Stimulated activated CD4-positive, alpha-beta T cell treated with anti-CD3 and anti-CD28 coated beads, Interleukin-12 subunit alpha, Interleukin-12 subunit beta, amount 100 ng/mL, for 4 hours (primary cell): ENCODE data around the gene ITPR1.

ENCODE experiments used
- DNase-seq: peaks from one replicate; pipeline ENCODE4 v3.0.0-alpha.2; 2020

Gene ITPR1

DNA sequence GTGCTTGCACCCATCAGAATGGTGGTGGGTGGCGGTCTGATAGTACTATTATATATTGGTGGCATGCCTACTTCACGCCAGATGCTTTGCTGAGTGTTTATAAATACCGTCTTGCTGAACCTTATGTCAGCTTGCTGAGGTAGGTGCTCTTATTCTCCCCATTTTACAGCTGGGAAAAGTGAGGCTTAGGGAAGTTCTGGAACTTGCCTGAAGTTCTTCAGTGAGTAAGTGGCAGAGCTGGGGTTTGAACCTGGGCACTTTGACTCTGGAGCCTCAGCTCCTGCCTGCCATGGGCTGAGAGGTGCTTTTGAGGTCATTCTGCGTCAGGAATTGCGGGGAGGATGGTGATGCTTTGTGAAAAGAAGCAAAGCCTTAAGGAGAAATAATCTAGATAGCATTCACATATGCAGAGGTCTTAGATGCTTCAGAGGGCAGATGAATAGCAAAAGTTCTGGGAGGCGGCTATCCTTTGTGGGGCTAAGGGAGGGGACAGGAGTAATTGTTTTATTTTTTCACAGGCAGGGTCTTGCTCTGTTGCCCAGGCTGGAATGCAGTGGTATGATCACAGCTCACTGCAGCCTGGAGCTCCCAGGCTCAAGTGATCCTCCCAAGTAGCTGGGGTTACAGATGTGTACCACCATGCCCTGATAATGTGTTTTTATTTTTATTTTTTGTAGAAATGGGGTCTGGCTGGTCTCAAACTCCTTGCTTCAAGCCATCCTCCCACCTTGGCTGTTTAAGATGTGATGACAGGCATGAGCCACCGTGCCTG lies 18.5 kb downstream of the ITPR1 start:
- no peak for DNase-seq

DNA sequence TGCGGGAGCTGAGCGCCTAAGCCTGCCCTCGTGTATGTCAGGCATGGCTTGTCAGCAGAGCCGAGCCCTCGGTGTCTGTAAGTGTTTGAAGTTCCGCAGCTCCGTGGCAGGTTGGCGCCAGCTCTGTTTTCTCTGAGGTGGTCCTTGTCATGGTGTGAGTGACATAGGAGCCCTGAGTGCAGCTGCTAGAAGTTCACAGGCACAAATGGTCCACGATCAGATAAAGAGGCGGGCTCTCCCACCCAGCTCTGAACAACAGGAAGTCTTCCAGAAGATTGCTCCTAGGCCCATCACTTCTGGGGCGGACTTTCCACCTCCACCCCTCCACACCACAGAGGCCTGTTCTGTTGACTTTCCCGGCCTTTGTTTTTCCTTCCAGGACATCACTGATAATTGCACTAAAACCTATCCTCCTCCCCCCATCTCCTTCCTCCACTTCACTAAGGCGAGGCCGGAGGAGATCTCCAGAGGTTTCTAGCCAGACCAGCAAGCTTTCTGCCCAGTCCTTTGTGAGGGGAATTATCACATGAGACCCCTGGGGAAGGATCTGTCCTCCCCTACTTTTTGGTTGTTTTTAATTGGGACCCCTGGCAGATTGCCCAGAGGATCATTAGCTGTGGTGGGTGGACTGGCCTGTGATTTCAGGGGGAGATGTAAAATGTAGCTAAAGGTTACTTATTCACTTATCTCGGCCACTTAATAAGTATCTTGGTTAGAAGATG lies 19.9 kb downstream of the ITPR1 start:
- no peak for DNase-seq

DNA sequence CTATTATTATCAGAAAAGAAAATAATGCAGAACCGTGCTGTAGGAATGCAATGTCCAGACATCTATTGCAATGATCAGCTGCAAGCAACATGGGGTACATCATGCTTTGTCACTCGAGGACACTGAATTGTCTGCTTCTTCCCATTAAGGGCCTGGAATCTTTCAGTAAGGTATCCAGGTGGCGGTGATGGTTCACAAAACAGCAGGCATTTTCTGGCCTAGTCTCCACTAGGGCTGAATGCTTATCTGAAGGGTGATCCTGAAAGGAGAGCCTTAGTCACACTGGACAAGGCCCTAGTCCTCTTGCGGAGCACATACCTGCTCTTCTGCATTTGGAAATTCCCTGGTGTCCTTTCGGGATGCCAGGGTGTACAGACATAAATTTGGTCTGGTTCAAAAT lies 21.2 kb downstream of the ITPR1 start:
- no peak for DNase-seq

DNA sequence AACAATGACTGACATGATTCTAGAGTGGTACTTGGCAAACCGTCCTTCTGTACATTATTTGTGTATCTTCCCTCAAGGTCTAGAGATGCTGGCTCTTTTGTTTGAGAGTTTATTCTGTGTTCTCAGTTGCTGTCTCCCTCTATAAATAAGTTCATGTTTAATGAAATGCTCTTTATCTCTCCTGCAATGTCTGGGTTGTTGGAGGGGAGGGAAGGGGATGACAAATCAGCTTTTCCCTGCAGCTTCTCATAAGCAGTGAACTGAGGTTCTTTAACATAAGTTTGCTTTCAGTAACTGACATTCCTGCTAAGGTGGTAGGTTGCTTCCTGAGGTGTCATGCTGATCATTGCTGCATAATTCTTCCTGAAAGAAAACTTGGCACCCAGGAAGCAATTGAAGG lies 21.8 kb downstream of the ITPR1 start:
- DNase-seq, result no peak

DNA sequence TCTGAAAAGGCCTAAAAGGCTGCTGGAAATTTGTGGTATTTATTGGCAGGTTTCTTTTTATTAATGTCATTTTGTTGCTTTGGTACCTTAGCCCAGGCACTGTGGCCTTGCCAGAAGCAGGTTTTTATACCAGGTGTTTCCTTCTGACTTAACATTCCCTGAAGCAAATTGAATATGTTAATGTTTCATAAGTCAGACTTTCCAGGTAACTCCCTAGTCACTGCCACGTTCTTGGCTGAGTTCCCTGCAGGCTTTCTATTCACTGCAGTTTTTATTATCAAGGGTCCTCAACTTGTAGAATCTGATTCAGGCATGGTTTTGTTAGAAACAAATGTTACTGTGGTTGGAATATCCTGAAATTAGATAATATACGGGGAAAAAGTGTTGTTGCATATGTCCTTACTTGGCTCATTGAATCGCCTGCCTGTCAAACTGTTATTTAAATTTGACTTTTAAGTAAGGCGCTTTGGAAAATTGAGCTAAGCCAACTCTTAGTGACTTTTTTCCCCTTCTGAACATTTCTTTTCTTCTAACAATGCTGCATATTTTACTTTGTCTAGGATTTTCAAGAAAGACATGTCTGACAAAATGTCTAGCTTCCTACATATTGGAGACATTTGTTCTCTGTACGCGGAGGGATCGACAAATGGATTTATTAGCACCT lies 22.9 kb downstream of the ITPR1 start:
- DNase-seq, result no peak

- no peak for DNase-seq
Measured at GRCh38 chr3:4517093-4517492, 23.9 kb downstream of the ITPR1 start.

DNA sequence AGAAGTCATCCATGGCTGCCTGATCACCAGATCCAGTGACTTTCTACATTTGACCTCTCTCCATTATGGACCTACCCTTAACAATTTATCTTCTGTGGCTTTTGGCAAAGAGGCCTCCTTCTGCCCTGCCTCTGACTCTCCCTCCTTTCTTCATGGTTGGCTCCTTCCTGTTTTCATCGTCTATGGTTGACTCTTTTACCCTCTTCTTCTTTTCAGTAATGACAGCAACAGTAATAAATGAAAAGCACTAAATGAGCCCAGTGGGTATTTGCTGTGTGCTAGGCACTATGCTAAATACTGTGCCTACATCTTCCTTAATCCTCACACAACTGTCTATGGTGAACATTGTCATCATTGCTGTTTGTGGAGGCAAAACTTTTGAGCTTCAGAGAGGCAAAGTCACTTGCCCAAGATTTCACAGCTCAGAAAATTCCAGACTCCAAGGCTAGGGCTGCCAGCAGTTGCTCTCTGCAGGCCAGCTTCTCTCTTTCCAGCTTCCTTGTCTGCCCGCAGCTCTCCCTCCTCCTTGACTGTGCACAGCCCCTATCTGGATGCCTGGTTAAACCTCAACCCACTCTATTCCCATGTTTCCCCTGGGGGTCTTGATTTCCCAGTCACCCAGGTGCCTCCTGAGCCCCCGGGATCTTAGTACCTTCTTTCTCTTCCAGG lies 24.6 kb downstream of the ITPR1 start:
- DNase-seq, result no peak

DNA sequence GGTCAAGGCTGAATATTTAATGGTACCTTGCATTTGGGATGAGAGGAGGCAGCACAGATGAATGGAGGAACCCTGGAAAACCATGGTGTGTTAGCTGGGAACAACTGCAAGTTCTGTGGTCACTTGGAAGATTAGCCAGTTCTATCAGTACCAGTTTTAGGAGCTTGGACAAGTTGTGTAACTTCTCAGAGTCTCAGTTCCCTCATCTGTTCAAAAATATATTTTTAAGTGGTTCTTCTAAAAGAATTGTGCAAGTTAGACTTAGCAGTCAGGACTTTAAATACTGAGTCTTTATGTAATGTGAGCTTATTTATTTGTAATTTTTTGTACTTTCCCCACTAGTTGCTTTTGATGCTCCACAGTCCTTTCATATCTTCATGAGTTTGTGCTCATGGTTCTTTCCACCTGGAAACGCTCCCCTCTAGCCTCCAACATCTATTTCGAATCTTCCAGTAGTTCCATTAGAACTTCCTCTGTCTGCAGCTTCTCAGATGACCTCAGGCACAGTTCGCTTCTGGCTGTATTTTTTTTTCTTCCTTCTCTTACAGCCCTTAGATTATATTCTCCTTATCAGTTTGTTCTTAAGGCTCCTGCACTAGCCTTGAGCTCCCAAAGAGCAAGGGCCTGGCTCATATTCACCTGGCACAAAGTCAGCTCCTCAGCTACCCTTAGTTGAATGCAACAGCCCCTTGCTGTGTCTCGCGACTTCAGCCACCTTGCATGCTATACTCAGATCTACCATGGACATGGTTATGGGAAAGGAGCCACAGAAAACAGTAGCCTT lies 27.1 kb downstream of the ITPR1 start:
- no peak for DNase-seq

- no peak for DNase-seq
Measured at GRCh38 chr3:4522947-4523346, 29.8 kb downstream of the ITPR1 start.

- no peak for DNase-seq
Measured at GRCh38 chr3:4523710-4524698, 30.9 kb downstream of the ITPR1 start.

- no peak for DNase-seq
Measured at GRCh38 chr3:4525560-4526223, 32.5 kb downstream of the ITPR1 start.

GRCh38 chr3:4528320-4528719 lies 35.2 kb downstream of the ITPR1 start:
- no peak for DNase-seq

- no peak for DNase-seq
Measured at GRCh38 chr3:4528819-4529600, 35.9 kb downstream of the ITPR1 start.

GRCh38 chr3:4529876-4530588 lies 36.9 kb downstream of the ITPR1 start:
- no peak for DNase-seq

DNA sequence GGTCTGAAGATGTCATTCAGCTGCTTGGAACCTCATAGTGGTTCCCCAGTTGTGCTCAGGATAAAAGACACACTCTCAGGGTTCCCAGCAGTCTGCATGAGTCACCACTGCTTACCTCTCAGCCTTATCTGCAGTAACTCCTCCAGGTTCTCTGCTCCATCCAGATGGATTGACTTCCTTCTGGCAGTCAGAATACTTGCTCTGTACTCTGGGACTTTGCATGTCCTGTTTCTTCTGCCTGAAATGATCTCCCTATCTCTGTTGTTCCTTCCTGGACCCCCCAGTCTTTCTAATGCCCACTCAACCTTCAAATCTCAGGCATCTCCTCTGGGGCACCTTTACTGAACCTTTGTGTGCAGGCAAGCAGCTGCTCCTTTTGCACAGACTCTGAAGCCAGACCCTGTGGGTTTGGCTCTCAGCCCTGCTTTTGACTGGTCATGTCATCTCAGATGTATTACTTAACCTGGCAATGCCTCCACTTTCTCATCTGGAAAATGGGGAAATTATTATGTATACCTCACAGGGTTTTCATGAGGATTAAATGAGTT lies 38.4 kb downstream of the ITPR1 start:
- DNase-seq, result no peak

- no peak for DNase-seq
Measured at GRCh38 chr3:4532535-4533112, 39.5 kb downstream of the ITPR1 start.

DNA sequence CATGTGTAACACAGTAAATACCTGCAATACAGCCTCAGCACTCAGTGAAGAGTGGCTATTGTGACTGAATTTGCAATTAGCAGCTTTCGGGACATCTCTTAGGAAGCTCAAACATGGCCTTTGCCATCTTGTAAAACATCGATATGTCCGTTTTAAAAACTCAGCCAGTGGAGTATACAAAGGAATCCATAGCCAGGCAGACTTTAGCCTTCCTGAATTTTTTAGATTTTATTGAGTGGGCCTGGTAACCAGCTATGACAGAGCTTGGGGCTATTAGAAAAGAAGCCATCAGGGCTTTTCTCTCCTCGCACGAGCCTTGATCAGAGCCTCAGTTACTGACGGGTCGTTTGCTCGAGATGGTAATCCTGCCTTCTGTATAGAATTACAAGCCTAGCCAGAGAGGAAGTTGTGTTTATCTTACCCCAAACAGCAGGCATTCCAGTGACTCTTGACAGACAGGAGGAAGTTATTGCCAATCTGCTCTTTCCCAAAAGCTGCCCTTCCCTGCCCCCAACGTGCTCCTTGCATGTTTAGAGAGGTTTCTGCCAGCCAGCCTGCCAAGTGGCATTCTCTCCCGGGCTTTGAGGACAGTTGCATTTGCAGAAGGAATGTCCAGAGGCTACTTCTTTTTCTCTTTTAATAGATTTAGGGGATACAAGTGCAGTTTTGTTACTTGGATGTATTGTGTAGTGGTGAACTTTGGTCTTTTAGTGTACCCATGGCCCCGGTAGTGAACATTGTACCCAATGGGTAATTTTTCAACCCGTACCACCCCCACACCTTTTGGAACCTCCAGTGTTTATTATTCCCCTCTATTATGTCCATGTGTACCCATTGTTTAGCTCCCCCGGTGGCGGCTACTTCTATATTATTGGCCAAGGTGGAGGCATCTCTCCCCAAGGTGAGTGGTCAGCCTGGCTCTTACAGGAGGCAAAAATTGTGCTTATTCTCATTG lies 40.6 kb downstream of the ITPR1 start:
- DNase-seq, result no peak
